SK-N-SH (cell line): ENCODE results near the gene TUBGCP6. TPM values are rescaled to one million over a fixed set of nuclear protein-coding genes. Genes with fewer than 3 reads are reported as not detected.

ENCODE experiments used
- CTCF ChIA-PET: fragments of 300-600, 350-600 bp; formaldehyde crosslinking; extraction: SDS; loops from one replicate; lab custom pipeline; 2021; lab: Yijun Ruan, JAX
- POLR2A ChIA-PET: fragments of 350-600 bp; sonication (Branson Sonifier 250); formaldehyde crosslinking; extraction: SDS; loops from one replicate; lab custom pipeline; 2020; ENCODE audit warnings: antibody characterized with exemption, inconsistent platforms; lab: Yijun Ruan, JAX
- DNase-seq: peaks from one replicate; pipeline ENCODE4 v3.0.0; 2012
- H2AFZ ChIP-seq: fragments of 200-600 bp; sonication (generic); 2 replicates; pipeline ENCODE4 v1.8.1; 2016; ENCODE audit warnings: antibody characterized with exemption, mild to moderate bottlenecking, low read depth
- H3F3A ChIP-seq: fragments of 200-600 bp; sonication (generic); replicated peaks from 2 replicates; pipeline ENCODE3; 2016; ENCODE audit warnings: antibody characterized with exemption, mild to moderate bottlenecking; ENCODE audit not compliant: insufficient read depth
- H3K27ac ChIP-seq, 2 experiments: fragments of 200-500 bp in 1 of 2; fragments of 200-600 bp in 1 of 2; sonication (Bioruptor generic) in 1 of 2; sonication (generic), shearing (Covaris generic) in 1 of 2; 2 replicates each; pipeline versions ENCODE4 v1.5.1 to v1.6.1; 2014 to 2016; ENCODE audit warnings: low read depth in 2 of 2, inconsistent platforms in 1 of 2, low read length in 1 of 2, mild to moderate bottlenecking in 1 of 2, mixed read lengths in 1 of 2
- H3K27me3 ChIP-seq: fragments of 200-600 bp; sonication (generic), shearing (Covaris generic); 2 replicates; pipeline ENCODE4 v1.6.1; 2016; ENCODE audit warnings: mixed run types; ENCODE audit not compliant: insufficient read depth
- H3K36me3 ChIP-seq, 2 experiments: fragments of 200-500 bp in 1 of 2; fragments of 200-600 bp in 1 of 2; sonication (Bioruptor generic) in 1 of 2; sonication (generic) in 1 of 2; replicated peaks in 1 of 2; 2 replicates each; pipeline versions ENCODE3 to v1.5.1; 2014 to 2016; ENCODE audit warnings: low read length in 1 of 2, mild to moderate bottlenecking in 1 of 2; ENCODE audit not compliant: insufficient read depth in 2 of 2, control insufficient read depth in 1 of 2
- H3K4me1 ChIP-seq, 2 experiments: fragments of 200-500 bp in 1 of 2; fragments of 200-600 bp in 1 of 2; sonication (Bioruptor generic) in 1 of 2; sonication (generic), shearing (Covaris generic) in 1 of 2; 2 replicates each; pipeline versions ENCODE4 v1.5.1 to v1.6.1; 2014 to 2016; ENCODE audit warnings: low read depth in 1 of 2, low read length in 1 of 2, mixed run types in 1 of 2; ENCODE audit not compliant: insufficient read depth in 2 of 2, control insufficient read depth in 1 of 2
- H3K4me2 ChIP-seq: fragments of 200-600 bp; sonication (generic), shearing (Covaris generic); 2 replicates; pipeline ENCODE4 v1.6.1; 2017; ENCODE audit warnings: mixed run types
- H3K4me3 ChIP-seq, 2 experiments: fragments of 200-500 bp in 1 of 2; fragments of 200-600 bp in 1 of 2; sonication (Bioruptor generic) in 1 of 2; sonication (generic), shearing (Covaris generic) in 1 of 2; 2 replicates each; pipeline versions ENCODE4 v1.5.1 to v1.8.1; 2014 to 2016; ENCODE audit warnings: low read depth in 2 of 2, inconsistent platforms in 1 of 2, low read length in 1 of 2, mild to moderate bottlenecking in 1 of 2, mixed read lengths in 1 of 2, moderate library complexity in 1 of 2
- H3K79me2 ChIP-seq: fragments of 200-600 bp; sonication (generic); 2 replicates; pipeline ENCODE4 v1.8.1; 2017; ENCODE audit warnings: mild to moderate bottlenecking; ENCODE audit not compliant: insufficient read depth
- H3K9ac ChIP-seq: fragments of 200-600 bp; sonication (generic); 2 replicates; pipeline ENCODE4 v1.6.1; 2017; ENCODE audit warnings: mixed run types
- H3K9me2 ChIP-seq: fragments of 200-600 bp; sonication (generic); 2 replicates; pipeline ENCODE4 v1.6.1; 2017; ENCODE audit warnings: mixed run types
- H3K9me3 ChIP-seq: fragments of 200-600 bp; sonication (generic); 2 replicates; pipeline ENCODE4 v1.6.1; 2017; ENCODE audit warnings: mixed run types, mild to moderate bottlenecking, moderate library complexity
- H4K20me1 ChIP-seq: fragments of 200-600 bp; sonication (generic); 2 replicates; pipeline ENCODE4 v1.6.1; 2017; ENCODE audit warnings: mild to moderate bottlenecking, mixed run types; ENCODE audit not compliant: insufficient read depth
- EZH2phosphoT487 ChIP-seq: fragments of 200-600 bp; sonication (generic); IDR thresholded peaks from 2 replicates; pipeline ENCODE4 v1.6.1; 2017; ENCODE audit warnings: low read depth, mixed run types, mild to moderate bottlenecking, antibody characterized with exemption, moderate library complexity, borderline replicate concordance
- FOSL2 ChIP-seq: IDR thresholded peaks from 2 replicates; pipeline ENCODE4 v1.4.0; 2012; ENCODE audit warnings: low read depth, mild to moderate bottlenecking, moderate library complexity, borderline replicate concordance
- FOXM1 ChIP-seq: IDR thresholded peaks from 2 replicates; pipeline ENCODE4 v1.4.0; 2012; ENCODE audit warnings: low read depth, mild to moderate bottlenecking
- JUND ChIP-seq: IDR thresholded peaks from 2 replicates; pipeline ENCODE4 v1.4.0; 2012
- MXI1 ChIP-seq: IDR thresholded peaks from 2 replicates; pipeline ENCODE4 v1.6.1; 2012; ENCODE audit warnings: mild to moderate bottlenecking, low read depth, low read length, improper control_type of control experiment
- PBX3 ChIP-seq: IDR thresholded peaks from 2 replicates; pipeline ENCODE4; 2012
- POLR2AphosphoS5 ChIP-seq: IDR thresholded peaks from 2 replicates; pipeline ENCODE4 v1.6.1; 2012; ENCODE audit warnings: low read depth, low read length
- RAD21 ChIP-seq: IDR thresholded peaks from 2 replicates; pipeline ENCODE4 v1.6.1; 2012; ENCODE audit warnings: mild to moderate bottlenecking, low read length
- RCOR1 ChIP-seq: fragments of 150-350 bp; IDR thresholded peaks from 2 replicates; pipeline ENCODE4 v1.6.1; 2017; ENCODE audit warnings: antibody characterized with exemption, low read length
- REST ChIP-seq: IDR thresholded peaks from 2 replicates; pipeline ENCODE4 v1.6.1; 2012; ENCODE audit warnings: mild to moderate bottlenecking, low read depth, low read length, moderate library complexity
- RFX5 ChIP-seq: IDR thresholded peaks from 2 replicates; pipeline ENCODE4 v1.6.1; 2012; ENCODE audit warnings: mild to moderate bottlenecking, improper control_type of control experiment, low read length
- RXRA ChIP-seq: IDR thresholded peaks from 2 replicates; pipeline ENCODE4 v1.4.0; 2012; ENCODE audit warnings: low read depth, mild to moderate bottlenecking, borderline replicate concordance
- SMC3 ChIP-seq: IDR thresholded peaks from 2 replicates; pipeline ENCODE4 v1.6.1; 2012; ENCODE audit warnings: low read depth, low read length, improper control_type of control experiment
- TAF1 ChIP-seq: IDR thresholded peaks from 2 replicates; pipeline ENCODE4 v1.6.1; 2012; ENCODE audit warnings: low read depth, mild to moderate bottlenecking, low read length, moderate library complexity, borderline replicate concordance
- TCF12 ChIP-seq: IDR thresholded peaks from 2 replicates; pipeline ENCODE4 v1.4.0; 2012
- TEAD4 ChIP-seq: IDR thresholded peaks from 2 replicates; pipeline ENCODE4 v1.4.0; 2012; ENCODE audit warnings: mild to moderate bottlenecking, borderline replicate concordance; ENCODE audit not compliant: insufficient read depth
- USF2 ChIP-seq: fragments of 150-350 bp; IDR thresholded peaks from 2 replicates; pipeline ENCODE4 v1.6.1; 2017; ENCODE audit warnings: antibody characterized with exemption, low read length, low read depth, borderline replicate concordance
- ZBTB33 ChIP-seq: IDR thresholded peaks from 2 replicates; pipeline ENCODE4 v1.4.0; 2012; ENCODE audit warnings: low read depth, borderline replicate concordance
- WGBS: methylation state at CpG from one replicate; pipeline ENCODE4 v1.1.6; 2017; ENCODE audit warnings: low lambda C conversion rate; 5-methylcytosine and 5-hydroxymethylcytosine counted together
- polyA plus RNA-seq, 3 experiments: library from polyadenylated mRNA; depleted of rRNA; stranded (reverse); fragments of >200 nt; gene quantifications; 2 replicates each; pipeline ENCODE4 v1.2.3, GENCODE V29; 2012

The TUBGCP6 gene
- polyA plus RNA-seq, 1 of the 3 experiments (the other 2 are of a cell fraction): 40.4 TPM

GRCh38 chr22:50242406-50242949, 2.3 kb downstream of the TUBGCP6 start:
- ChIA-PET CTCF (interaction anchor here (0.9 to 3.7 kb wide), 10 partner anchors 9 to 116 kb away, joined by 3 to 38 read pairs (median 4); partner anchors contain the start of genes HDAC10 and PLXNB2), POLR2A (interaction anchor here (0.7 to 0.9 kb wide), 2 partner anchors 75 to 266 kb away, joined by 3 read pairs; partner anchors contain the start of gene NCAPH2)
- peaks cover 33% of the 10 kb centered on the region for H4K20me1 ChIP-seq
- peaks cover 89% of the 10 kb centered on the region for H3K79me2 ChIP-seq
- H3K36me3 ChIP-seq: peaks cover 3 to 22% of the 10 kb centered on the region in 2 experiments
- H3K4me3 ChIP-seq: peak overlapping the region; percentile 84 to 92
- peak overlapping the region; percentile 84; the same call in 1 of the 2 replicates for H3K9ac ChIP-seq
- TF ChIP-seq ZBTB33 (no peak), MXI1 (peak; percentile 62; the same call in 1 of the 2 replicates), RAD21 (no peak), REST (no peak)
- H3K9me3 ChIP-seq: no peaks in the 10 kb centered on the region
- no peaks in the 10 kb centered on the region for H3K27me3 ChIP-seq
- H3F3A ChIP-seq: peaks cover 13% of the 10 kb centered on the region
- no peak overlapping the region for H2AFZ ChIP-seq
- no peak overlapping the region for H3K27ac ChIP-seq
- DNase-seq: no peak
- no peaks in the 10 kb centered on the region for H3K9me2 ChIP-seq
- WGBS: 55% methylated on average over 14 of the region's 14 CpGs
- H3K4me2 ChIP-seq: peak overlapping the region; percentile 85
- peaks cover 5 to 39% of the 10 kb centered on the region in 2 experiments; a peak in 2 of 4 replicates for H3K4me1 ChIP-seq

GRCh38 chr22:50238755-50239154, 6.1 kb downstream of the TUBGCP6 start:
- H4K20me1 ChIP-seq: peaks cover 59% of the 10 kb centered on the region
- H3K4me1 ChIP-seq: peaks cover 0 to 17% of the 10 kb centered on the region in 2 experiments; a peak in 1 of 4 replicates
- no peak for DNase-seq
- H3K36me3 ChIP-seq: peaks cover 4 to 8% of the 10 kb centered on the region in 2 experiments
- H3K9me3 ChIP-seq: no peaks in the 10 kb centered on the region
- TF ChIP-seq RXRA (no peak), SMC3 (no peak), RCOR1 (no peak), EZH2phosphoT487 (no peak), TCF12 (no peak), RFX5 (no peak), FOXM1 (no peak), FOSL2 (no peak), TAF1 (no peak), TEAD4 (no peak), JUND (no peak), PBX3 (no peak), RAD21 (no peak), MXI1 (no peak), POLR2AphosphoS5 (no peak), USF2 (no peak)
- H3K27ac ChIP-seq: no peak overlapping the region
- peaks cover 11% of the 10 kb centered on the region for H3F3A ChIP-seq
- no peak overlapping the region for H3K9ac ChIP-seq
- 87% methylated on average over 9 of the region's 9 CpGs for WGBS
- no peak overlapping the region for H2AFZ ChIP-seq
- ChIA-PET CTCF (interaction anchor here (0.7 to 3.5 kb wide), 9 partner anchors 11 to 382 kb away, joined by 3 to 15 read pairs (median 4); no protein-coding TSS in a partner anchor), POLR2A (no interaction called here)
- H3K4me2 ChIP-seq: no peak overlapping the region
- H3K4me3 ChIP-seq: no peak overlapping the region
- no peaks in the 10 kb centered on the region for H3K9me2 ChIP-seq
- no peaks in the 10 kb centered on the region for H3K27me3 ChIP-seq
- H3K79me2 ChIP-seq: peaks cover 93% of the 10 kb centered on the region
